HEK293T (cell line): ENCODE measurements around the gene PCDHGA7.

Experiments used
- ARNT ChIP-seq: fragments of 450-650 bp; IDR thresholded peaks from 2 replicates; pipeline ENCODE4 v1.6.1; 2017; ENCODE audit warnings: mild to moderate bottlenecking
- BHLHE40 ChIP-seq: fragments of 450-650 bp; IDR thresholded peaks from 2 replicates; pipeline ENCODE4 v1.6.1; 2016; ENCODE audit warnings: mild to moderate bottlenecking, moderate library complexity, borderline replicate concordance
- ELF4 ChIP-seq: fragments of 450-650 bp; IDR thresholded peaks from 2 replicates; pipeline ENCODE4 v1.6.1; 2017; ENCODE audit warnings: antibody characterized with exemption
- FOXA1 ChIP-seq: fragments of 450-650 bp; IDR thresholded peaks from 2 replicates; pipeline ENCODE4 v1.6.1; 2016; ENCODE audit warnings: mild to moderate bottlenecking
- FOXK2 ChIP-seq: fragments of 450-650 bp; IDR thresholded peaks from 2 replicates; pipeline ENCODE4 v1.6.1; 2016; ENCODE audit warnings: mild to moderate bottlenecking
- FOXM1 ChIP-seq: fragments of 450-650 bp; IDR thresholded peaks from 2 replicates; pipeline ENCODE4 v1.6.1; 2017; ENCODE audit warnings: mild to moderate bottlenecking, borderline replicate concordance
- HDGF ChIP-seq: fragments of 450-650 bp; IDR thresholded peaks from 2 replicates; pipeline ENCODE4 v1.6.1; 2017; ENCODE audit warnings: antibody characterized with exemption, borderline replicate concordance
- L3MBTL2 ChIP-seq: fragments of 450-650 bp; conservative IDR thresholded peaks from 2 replicates; pipeline ENCODE4 v1.6.1; 2016; ENCODE audit warnings: mild to moderate bottlenecking
- LEF1 ChIP-seq: fragments of 450-650 bp; IDR thresholded peaks from 2 replicates; pipeline ENCODE4 v1.6.1; 2017; ENCODE audit warnings: mild to moderate bottlenecking, borderline replicate concordance
- PKNOX1 ChIP-seq: fragments of 450-650 bp; IDR thresholded peaks from 2 replicates; pipeline ENCODE4 v1.6.1; 2016
- SP1 ChIP-seq: fragments of 450-650 bp; IDR thresholded peaks from 2 replicates; pipeline ENCODE4 v1.6.1; 2017
- TARDBP ChIP-seq: fragments of 450-650 bp; IDR thresholded peaks from 2 replicates; pipeline ENCODE4 v1.6.1; 2016

- TF ChIP-seq TARDBP (no peak), HDGF (no peak), FOXK2 (no peak), LEF1 (no peak), FOXM1 (no peak), BHLHE40 (no peak), SP1 (no peak), L3MBTL2 (no peak), PKNOX1 (no peak), ARNT (no peak), FOXA1 (no peak), ELF4 (no peak)
Measured at GRCh38 chr5:141388661-141389060, 6.1 kb downstream of the PCDHGA7 start.
